HG03378 (cell line): ENCODE data around the gene ISYNA1.

ENCODE experiments used
- ATAC-seq: cut with Tn5 transposase; IDR thresholded peaks from one replicate; pipeline ENCODE4 v1.9.1; 2021; ENCODE audit warnings: mild to moderate bottlenecking, moderate library complexity; ENCODE audit not compliant: unreplicated experiment

Gene ISYNA1

GRCh38 chr19:18468517-18468916, 30.6 kb upstream of the ISYNA1 start:
- no peak for ATAC-seq

DNA sequence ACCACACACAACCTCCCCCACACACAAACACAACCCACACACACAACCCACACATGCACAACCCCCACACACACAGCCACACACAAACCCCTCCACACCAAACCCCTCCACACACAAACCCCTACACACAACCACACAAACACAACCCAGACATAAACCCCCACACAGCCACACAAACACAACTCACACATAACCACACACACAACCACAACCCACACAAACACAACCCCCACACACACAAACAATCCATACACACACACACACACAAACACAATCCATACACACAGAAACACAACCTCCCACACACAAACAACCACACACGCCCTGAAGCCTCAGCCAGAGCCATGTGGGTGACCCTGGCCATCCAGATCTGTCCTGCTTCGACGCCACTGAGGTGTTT, 30.0 kb upstream of the ISYNA1 start:
- ATAC-seq = no peak

- no peak for ATAC-seq
These were observed 28.4 kb upstream of the ISYNA1 start for GRCh38 chr19:18466354-18466753.

DNA sequence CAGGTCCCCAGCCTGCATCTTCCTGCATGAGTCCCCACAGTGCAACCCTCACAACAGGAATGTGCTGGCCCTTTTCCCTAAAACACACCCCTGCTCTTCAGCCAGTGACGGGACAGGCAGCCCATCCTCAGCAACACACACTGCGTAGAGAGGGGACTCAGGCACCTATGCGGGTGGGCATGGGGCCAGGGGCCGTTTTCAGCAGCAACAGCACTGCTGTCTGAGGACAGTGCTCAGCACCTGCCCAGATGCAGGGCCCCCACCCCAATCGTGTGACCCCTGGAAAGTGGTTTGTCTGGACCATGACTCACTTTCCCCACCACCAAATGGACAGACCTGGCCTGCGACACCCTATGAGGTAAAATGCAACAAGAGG, 28.0 kb upstream of the ISYNA1 start:
- no peak for ATAC-seq

GRCh38 chr19:18465214-18465963, 27.5 kb upstream of the ISYNA1 start:
- no peak for ATAC-seq

- ATAC-seq = no peak
These were observed 26.7 kb upstream of the ISYNA1 start for GRCh38 chr19:18464646-18465045.

DNA sequence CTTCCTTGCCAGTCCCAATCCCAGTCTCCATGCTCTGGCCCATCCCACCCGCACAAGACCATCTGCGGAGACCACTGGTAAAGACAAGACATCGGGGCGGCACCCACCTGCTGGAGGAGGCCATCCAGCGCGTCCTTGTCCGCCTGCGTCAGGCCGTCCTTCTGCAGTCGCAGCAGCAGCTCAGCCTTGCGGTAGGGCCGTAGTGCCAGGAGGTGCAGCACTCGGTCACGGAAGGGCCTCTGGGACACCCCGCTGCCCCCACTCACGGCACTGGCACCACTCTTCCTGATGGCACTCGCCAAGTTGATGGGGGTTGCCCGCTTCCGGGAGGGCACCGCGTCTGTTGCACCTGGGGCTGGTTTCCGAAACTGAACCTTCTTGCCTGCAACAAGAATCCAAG, 23.5 kb upstream of the ISYNA1 start:
- no peak for ATAC-seq

DNA sequence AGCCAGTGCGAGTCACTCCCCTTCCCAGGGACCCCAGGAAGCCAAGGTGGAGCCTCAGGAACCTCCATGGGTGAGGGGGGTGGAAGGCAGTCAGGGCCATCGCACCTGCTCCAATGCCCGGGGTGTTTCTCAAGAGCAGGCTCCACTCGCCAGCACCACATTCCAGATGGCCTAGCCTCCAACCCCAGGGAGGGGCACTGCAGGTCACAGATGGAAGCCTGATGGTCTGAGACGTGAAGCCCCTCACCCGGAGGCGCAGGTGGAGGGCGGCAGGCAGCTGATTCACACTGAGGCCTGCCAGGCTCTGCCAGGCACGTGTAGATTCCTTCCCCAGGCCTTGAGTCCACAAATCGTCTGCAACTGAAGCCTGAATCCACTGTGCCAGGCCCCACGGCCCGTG, 23.0 kb upstream of the ISYNA1 start:
- ATAC-seq = no peak

GRCh38 chr19:18457483-18458331, 19.8 kb upstream of the ISYNA1 start:
- ATAC-seq = no peak

GRCh38 chr19:18456974-18457373, 19.0 kb upstream of the ISYNA1 start:
- ATAC-seq = no peak

GRCh38 chr19:18456279-18456678, 18.3 kb upstream of the ISYNA1 start:
- no peak for ATAC-seq

GRCh38 chr19:18453269-18454024, 15.5 kb upstream of the ISYNA1 start:
- ATAC-seq = no peak

DNA sequence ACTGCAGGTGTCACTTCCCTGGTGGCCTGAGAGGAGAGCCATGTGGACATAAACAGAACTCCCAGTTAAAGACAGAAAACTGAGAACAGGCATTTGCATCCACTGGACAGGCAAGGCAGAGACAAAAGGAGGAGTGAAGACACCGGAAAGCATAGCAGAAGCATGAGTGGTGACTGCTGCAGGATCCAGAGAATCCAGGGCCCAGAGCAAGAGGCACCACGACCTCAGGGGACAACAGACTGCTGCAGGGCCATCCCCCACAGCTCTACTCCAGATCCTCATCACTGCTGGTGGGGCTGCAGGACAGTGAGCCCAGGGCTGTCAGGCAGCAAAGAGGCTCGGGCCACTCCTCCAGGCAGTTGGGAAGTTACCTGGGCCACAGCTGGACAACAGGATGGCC, 14.5 kb upstream of the ISYNA1 start:
- ATAC-seq = no peak

GRCh38 chr19:18450931-18451836, 13.3 kb upstream of the ISYNA1 start:
- ATAC-seq = no peak

DNA sequence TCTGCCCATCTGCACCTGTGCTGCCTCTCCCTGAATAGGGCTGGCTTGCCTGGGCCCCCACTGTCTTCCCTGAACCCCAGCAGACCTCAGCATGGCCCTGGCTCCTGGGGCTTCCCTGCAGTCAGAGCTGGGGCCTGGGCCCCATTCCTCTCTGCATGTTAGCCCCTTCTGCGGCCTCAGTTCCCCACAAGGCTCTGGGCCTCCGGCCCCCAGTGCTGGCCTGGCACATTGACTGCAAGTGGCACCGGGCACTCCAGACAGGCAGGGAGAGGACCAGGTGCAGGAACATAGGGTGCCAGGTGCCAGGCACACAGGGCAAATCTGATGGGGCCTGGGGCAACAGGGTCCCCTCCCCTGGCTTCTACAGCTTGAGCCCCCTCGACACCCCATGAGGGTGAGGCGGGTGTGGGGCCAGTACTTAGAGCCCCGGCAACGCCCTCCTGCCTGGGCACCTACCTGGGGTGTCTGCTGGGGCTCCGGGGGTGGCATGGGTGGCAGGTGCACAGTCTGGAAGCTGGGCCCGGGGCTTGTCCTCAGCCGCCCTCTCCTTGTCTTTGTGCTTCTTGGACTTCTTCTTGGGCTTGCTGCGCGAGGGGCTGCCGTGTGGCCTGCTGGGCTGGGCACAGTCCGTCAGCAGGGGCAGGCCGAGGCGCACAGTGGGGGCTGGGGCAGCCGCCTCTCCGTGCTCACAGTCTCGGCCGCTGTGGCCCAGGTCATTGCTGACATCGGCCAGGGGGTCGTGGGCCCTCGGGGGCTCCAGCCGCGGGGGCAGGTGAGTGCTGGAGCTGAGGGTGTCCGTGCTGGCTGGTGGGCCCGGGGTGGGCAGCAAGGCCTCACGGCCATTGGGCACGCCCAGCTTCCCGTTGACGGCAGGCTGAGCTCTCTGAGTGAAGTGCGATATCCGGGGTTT, 12.3 kb upstream of the ISYNA1 start:
- ATAC-seq = no peak

GRCh38 chr19:18449552-18449951, 11.6 kb upstream of the ISYNA1 start:
- ATAC-seq = no peak

DNA sequence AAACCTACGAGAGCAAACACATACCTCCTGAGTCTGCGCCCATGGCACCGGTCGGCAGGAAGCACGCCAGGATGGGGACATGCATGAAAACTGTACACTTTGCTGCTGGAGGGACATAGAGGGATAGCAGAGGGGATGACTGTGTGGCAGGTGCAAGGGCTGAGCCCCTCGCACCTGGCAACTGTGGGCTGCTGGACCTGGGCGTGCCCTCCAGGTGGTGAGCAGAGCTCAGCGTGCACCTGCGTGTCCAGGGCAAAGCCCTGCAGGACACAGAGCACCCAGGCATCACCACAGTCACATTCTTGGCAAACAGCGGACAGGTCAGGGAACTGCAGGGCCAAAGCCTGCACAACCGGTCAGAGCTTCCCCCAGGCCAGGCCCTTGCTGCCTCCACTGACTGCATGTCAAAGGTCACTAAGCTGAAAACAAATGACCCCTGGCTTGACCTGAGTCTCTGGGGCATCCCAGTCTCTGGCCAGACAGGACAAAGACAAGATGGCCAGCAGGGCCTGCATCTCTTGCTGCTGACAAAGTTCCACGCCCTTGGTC, 9.0 kb upstream of the ISYNA1 start:
- no peak for ATAC-seq

DNA sequence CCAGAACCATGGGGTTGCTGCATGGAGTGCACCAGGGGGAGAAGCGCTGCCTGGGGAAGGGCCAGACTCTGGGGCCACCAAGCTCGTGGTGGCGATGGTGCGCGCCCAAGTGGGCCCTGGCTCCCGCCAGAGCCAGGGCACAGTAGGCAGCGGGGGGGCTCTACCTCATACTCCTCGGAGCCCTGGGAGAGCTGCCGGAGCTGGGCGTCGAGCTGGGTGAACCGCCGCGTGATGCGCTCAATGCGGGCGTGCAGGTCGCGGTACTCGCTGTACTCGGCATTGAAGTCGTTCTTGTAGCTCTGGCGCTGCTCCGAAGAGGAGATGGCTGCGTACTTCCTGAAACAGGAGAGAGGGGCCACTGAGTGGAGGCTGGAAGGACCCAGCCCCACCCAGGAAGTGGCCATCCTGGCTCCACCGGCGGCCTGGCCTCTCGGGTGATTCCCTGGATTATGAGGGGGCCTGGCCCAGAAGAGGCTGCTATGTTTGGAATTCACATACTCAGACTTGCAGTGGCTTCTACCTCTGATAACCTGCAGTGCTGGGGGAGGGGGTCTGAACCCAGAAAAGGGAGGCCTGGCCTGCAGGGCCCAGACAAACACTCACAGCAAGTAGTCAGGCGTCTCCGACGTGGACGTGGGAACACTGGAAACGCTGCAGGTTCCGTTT, 8.3 kb upstream of the ISYNA1 start:
- no peak for ATAC-seq
